Breast epithelium (tissue), 4 donors: Measurements from ENCODE around the gene FBXL7. TPM values are rescaled to one million over a fixed set of nuclear protein-coding genes. Genes with fewer than 3 reads are reported as not detected.

Experiments
- DNase-seq, 2 donors: peaks; one replicate each; pipeline ENCODE4 v3.0.0-alpha.2; 2019; ENCODE audit warnings: low spot score in 2 of 2
- H3K27ac ChIP-seq, 2 donors: fragments of 200-600 bp; sonication (generic) in 1 of 2; one replicate each; pipeline ENCODE4 v1.5.1; 2016 to 2019; ENCODE audit warnings: mild to moderate bottlenecking in 1 of 2
- H3K27me3 ChIP-seq, 2 donors: fragments of 200-600 bp; sonication (generic) in 1 of 2; one replicate each; pipeline versions ENCODE4 v1.5.1 to v1.6.0; 2017 to 2019; ENCODE audit warnings: control low read depth in 1 of 2, mild to moderate bottlenecking in 1 of 2
- H3K36me3 ChIP-seq: fragments of 200-600 bp; one replicate; pipeline ENCODE4 v1.5.1; 2019
- H3K4me1 ChIP-seq, 2 donors: fragments of 200-600 bp; sonication (generic); one replicate each; pipeline ENCODE4 v1.5.1; 2016 to 2019; ENCODE audit warnings: control low read depth in 1 of 2
- H3K4me3 ChIP-seq, 3 donors: fragments of 200-600 bp; sonication (generic); 1 replicate in 2 of 3; 2 replicates in 1 of 3; pipeline ENCODE4 v1.5.1; 2016 to 2019; ENCODE audit warnings: mild to moderate bottlenecking in 3 of 3, moderate library complexity in 2 of 3
- H3K9me3 ChIP-seq, 2 donors: fragments of 200-600 bp; sonication (generic) in 1 of 2; one replicate each; pipeline ENCODE4 v1.5.1; 2016 to 2019; ENCODE audit warnings: control low read depth in 1 of 2
- CTCF ChIP-seq, 3 donors: fragments of 450-650 bp; IDR thresholded peaks; one replicate each; pipeline ENCODE4 v1.5.1; 2016 to 2017; ENCODE audit warnings: antibody characterized with exemption in 3 of 3, mild to moderate bottlenecking in 3 of 3, moderate library complexity in 3 of 3
- POLR2A ChIP-seq: fragments of 450-650 bp; IDR thresholded peaks from one replicate; pipeline ENCODE4 v1.6.1; 2016; ENCODE audit warnings: antibody characterized with exemption, mild to moderate bottlenecking, moderate library complexity
- POLR2AphosphoS5 ChIP-seq, 3 donors: sonication (generic); formaldehyde crosslinking; IDR thresholded peaks; one replicate each; pipeline ENCODE4 v1.6.1; 2017; ENCODE audit warnings: antibody characterized with exemption in 3 of 3
- intact Hi-C: fragments of 100-400 bp; cut with DNase I; formaldehyde crosslinking; loops from one replicate; pipeline ENCODE4 v1.15.1; 2023; ENCODE audit warnings: low total_unique reads
- total RNA-seq, 3 donors: library from RNA; depleted of rRNA; stranded (reverse); fragments of >200 nt; gene quantifications; one replicate each; pipeline ENCODE4 v1.1.0, GENCODE V29; 2016

The FBXL7 gene
- 10 to 100 TPM in 2 of 3 donors, 1 to 10 TPM in 1; 6.9 to 17.3 (median 10.8) TPM for total RNA-seq

DNA sequence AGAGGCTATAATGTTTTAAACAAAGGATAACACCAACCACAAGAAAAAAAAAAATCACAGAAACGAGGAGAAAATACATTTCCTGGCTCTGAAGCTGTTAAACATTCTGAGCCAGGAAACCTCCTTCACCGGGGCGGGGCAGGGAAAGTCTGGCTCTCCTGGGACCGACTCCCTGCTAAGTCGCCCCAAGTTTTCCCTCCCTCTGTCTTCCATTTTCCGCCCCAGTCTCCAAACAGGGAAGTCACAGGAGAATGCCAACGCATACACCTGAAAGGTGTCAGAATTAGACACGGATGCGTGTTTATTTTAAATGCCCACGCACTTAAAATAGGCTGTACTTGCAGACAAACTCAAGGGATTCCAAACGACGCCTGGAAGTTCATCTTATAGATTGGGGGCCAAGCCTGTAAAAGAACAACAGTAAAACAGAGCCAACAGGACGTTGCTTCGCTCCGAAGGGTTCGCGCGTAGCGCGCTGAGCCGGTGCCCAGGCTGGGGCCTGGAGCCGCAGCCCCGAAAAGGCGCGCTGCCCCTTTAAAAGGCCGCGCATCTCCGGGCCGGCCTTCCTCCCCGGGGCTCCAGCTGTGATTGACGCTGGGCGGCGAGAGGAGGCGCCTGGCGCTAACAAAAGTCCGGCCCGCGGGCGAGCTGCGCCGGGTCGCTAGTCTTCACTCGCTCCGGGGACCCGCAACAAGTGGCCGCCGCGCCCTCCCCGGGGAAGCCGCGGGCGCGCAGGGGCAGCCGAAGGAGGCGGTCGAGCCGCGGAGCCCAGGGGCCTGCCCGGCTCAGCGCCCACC is at the start of gene FBXL7:
TSS of gene FBXL7 (plus strand) at position 653 of the 797 bp plus-strand sequence.
- Histone ChIP-seq H3K4me3 (peak within 1 kb of the TSS; percentile 56 to 92 (median 69)), H3K27ac (peak within 1 kb of the TSS; percentile 58 to 95), H3K27me3 (no peaks in the 10 kb centered on the region), H3K4me1 (no peaks in the 10 kb centered on the region), H3K36me3 (no peaks in the 10 kb centered on the region), H3K9me3 (no peaks in the 10 kb centered on the region)
- intact Hi-C loops: no loop called here
- DNase-seq: peak in 1 of 2 donors; percentile 67
- TF ChIP-seq POLR2AphosphoS5 (IDR thresholded peaks at IDR 0.05) (peak in 1 of 3 donors; percentile 28), CTCF (IDR thresholded peaks at IDR 0.05) (no peak), POLR2A (no peak)

GRCh38 chr5:15450473-15450872 is 49.5 kb upstream of the FBXL7 start:
- TF ChIP-seq POLR2AphosphoS5 (IDR thresholded peaks at IDR 0.05) (no peak), POLR2A (no peak), CTCF (IDR thresholded peaks at IDR 0.05) (no peak)
- Histone ChIP-seq H3K4me1 (no peaks in the 10 kb centered on the region), H3K27ac (no peak overlapping the region), H3K9me3 (no peaks in the 10 kb centered on the region), H3K27me3 (no peaks in the 10 kb centered on the region), H3K4me3 (no peak overlapping the region), H3K36me3 (no peaks in the 10 kb centered on the region)
- DNase-seq: no peak
- intact Hi-C loops: no loop called here

- no peak for DNase-seq
- intact Hi-C loops: no loop called here
- TF ChIP-seq POLR2A: no peak
- TF ChIP-seq POLR2AphosphoS5 (IDR thresholded peaks at IDR 0.05): no peak
- no peak for TF ChIP-seq CTCF (IDR thresholded peaks at IDR 0.05)
- Histone ChIP-seq H3K9me3 (no peaks in the 10 kb centered on the region), H3K27ac (no peak overlapping the region), H3K27me3 (no peaks in the 10 kb centered on the region), H3K4me3 (no peak overlapping the region), H3K4me1 (no peaks in the 10 kb centered on the region), H3K36me3 (no peaks in the 10 kb centered on the region)
These were observed 49.0 kb upstream of the FBXL7 start for GRCh38 chr5:15450949-15451348.

DNA sequence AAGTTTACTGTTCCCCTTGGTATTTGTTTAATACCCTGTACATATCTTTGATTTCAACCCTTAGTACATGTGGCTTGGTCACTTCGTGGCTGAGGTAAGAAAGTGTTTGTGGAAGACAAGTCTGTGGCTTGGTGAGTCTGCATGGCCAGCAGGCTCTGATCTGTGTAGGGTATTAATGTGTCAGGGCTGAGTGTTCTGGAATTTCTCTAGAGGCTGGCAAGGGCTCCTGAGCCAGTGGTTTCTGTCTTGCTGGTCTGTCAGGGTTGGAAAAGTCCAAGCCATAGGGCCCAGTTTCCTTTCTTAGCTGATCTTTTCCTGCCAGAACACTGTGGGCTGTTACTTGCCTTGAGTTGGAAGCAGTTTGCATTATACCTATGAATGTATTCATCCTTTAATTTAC is 48.0 kb upstream of the FBXL7 start:
- Histone ChIP-seq H3K9me3 (no peaks in the 10 kb centered on the region), H3K4me3 (no peak overlapping the region), H3K36me3 (no peaks in the 10 kb centered on the region), H3K27me3 (no peaks in the 10 kb centered on the region), H3K4me1 (no peaks in the 10 kb centered on the region), H3K27ac (no peak overlapping the region)
- no peak for TF ChIP-seq CTCF (IDR thresholded peaks at IDR 0.05)
- no peak for TF ChIP-seq POLR2AphosphoS5 (IDR thresholded peaks at IDR 0.05)
- no peak for TF ChIP-seq POLR2A
- intact Hi-C loops: no loop called here
- DNase-seq: no peak

- Histone ChIP-seq H3K36me3 (no peaks in the 10 kb centered on the region), H3K27ac (no peak overlapping the region), H3K4me3 (no peak overlapping the region), H3K4me1 (no peaks in the 10 kb centered on the region), H3K9me3 (no peaks in the 10 kb centered on the region), H3K27me3 (no peaks in the 10 kb centered on the region)
- TF ChIP-seq POLR2A: no peak
- TF ChIP-seq POLR2AphosphoS5 (IDR thresholded peaks at IDR 0.05): no peak
- no peak for TF ChIP-seq CTCF (IDR thresholded peaks at IDR 0.05)
- DNase-seq: no peak
- intact Hi-C loops: no loop called here
These were observed 47.2 kb upstream of the FBXL7 start for GRCh38 chr5:15452781-15453180.
